Hematopoietic multipotent progenitor cell treated with erythropoietin and hydrocortisone succinate and interleukin-3 and kit ligand, for 4 days (in vitro differentiated cells): ENCODE measurements around the gene CD244.
A peak's percentile ranks its signal among the peaks of the same experiment; 100 is the strongest.
"Not testable (repeated sequence)": the region's sequence is repeated elsewhere in the genome, so short reads cannot be mapped to it uniquely, and the experiment has no call there.

Source experiments
- DNase-seq: peaks from one replicate; pipeline ENCODE4 v3.0.0-alpha.2; 2015

The CD244 gene

GRCh38 chr1:160862203-160863060, at the start of gene CD244:
Gene CD244 (minus strand): TSS chr1:160862887. CDS start chr1:160862677, 210 bp downstream.
- DNase-seq = peak; percentile 96

GRCh38 chr1:160911925-160912324, 49.2 kb upstream of the CD244 start:
- no peak for DNase-seq

- DNase-seq = peak; percentile 83
These were observed 48.8 kb upstream of the CD244 start for GRCh38 chr1:160911441-160911840.

GRCh38 chr1:160910170-160910750, 47.6 kb upstream of the CD244 start:
- DNase-seq = no peak

- DNase-seq = peak; percentile 89
These were observed 45.3 kb upstream of the CD244 start for GRCh38 chr1:160907976-160908375.

GRCh38 chr1:160905617-160905989, 42.9 kb upstream of the CD244 start:
- no peak for DNase-seq

GRCh38 chr1:160904783-160905616, 42.3 kb upstream of the CD244 start:
- peak; percentile 45 for DNase-seq

GRCh38 chr1:160902251-160902650, 39.6 kb upstream of the CD244 start:
- DNase-seq = not testable (repeated sequence)

GRCh38 chr1:160901768-160902167, 39.1 kb upstream of the CD244 start:
- no peak for DNase-seq

GRCh38 chr1:160900683-160901082, 38.0 kb upstream of the CD244 start:
- not testable (repeated sequence) for DNase-seq

GRCh38 chr1:160894368-160895135, 31.9 kb upstream of the CD244 start:
- not testable (repeated sequence) for DNase-seq

GRCh38 chr1:160891474-160891873, 28.8 kb upstream of the CD244 start:
- DNase-seq = peak; percentile 80

GRCh38 chr1:160888926-160889325, 26.2 kb upstream of the CD244 start:
- no peak for DNase-seq

GRCh38 chr1:160887071-160887470, 24.4 kb upstream of the CD244 start:
- DNase-seq = peak; percentile 23

GRCh38 chr1:160885042-160885441, 22.4 kb upstream of the CD244 start, which contains the start of gene ITLN1:
Gene ITLN1 (minus strand): TSS chr1:160885180. CDS start chr1:160884877, 303 bp downstream.
- peak; percentile 69 for DNase-seq

- no peak for DNase-seq
These were observed 21.9 kb upstream of the CD244 start for GRCh38 chr1:160884579-160884978.

GRCh38 chr1:160883581-160884513, 21.2 kb upstream of the CD244 start:
- no peak for DNase-seq

- no peak for DNase-seq
These were observed 19.9 kb upstream of the CD244 start for GRCh38 chr1:160882582-160882981.

- DNase-seq = not testable (repeated sequence)
These were observed 18.6 kb upstream of the CD244 start for GRCh38 chr1:160881264-160881663.

- no peak for DNase-seq
These were observed 17.5 kb upstream of the CD244 start for GRCh38 chr1:160880216-160880615.

GRCh38 chr1:160879056-160879455, 16.4 kb upstream of the CD244 start:
- DNase-seq = no peak
